HepG2 (cell line): ENCODE measurements around the gene DNMT3L. TPM values are rescaled to one million over a fixed set of nuclear protein-coding genes. Genes with fewer than 3 reads are reported as not detected.

ENCODE experiments used
- ATF2 ChIP-seq: sonication (generic); formaldehyde crosslinking; IDR thresholded peaks from 2 replicates; pipeline ENCODE4 v1.4.0; 2020; ENCODE audit warnings: missing genetic modification reagents
- ATF7-NPFF ChIP-seq: sonication (generic); formaldehyde crosslinking; IDR thresholded peaks from 2 replicates; pipeline ENCODE4 v1.8.1; 2023; ENCODE audit warnings: mild to moderate bottlenecking, low read depth, missing genetic modification reagents, moderate library complexity
- CBX2 ChIP-seq, 2 experiments: fragments of 200-600 bp in 1 of 2; sonication (generic); formaldehyde crosslinking in 1 of 2; IDR thresholded peaks; 2 replicates each; pipeline versions ENCODE4 v1.7.0 to v1.8.1; 2018 to 2022; ENCODE audit warnings: low read depth in 2 of 2, low read length in 1 of 2, mild to moderate bottlenecking in 1 of 2, missing genetic modification reagents in 1 of 2
- JUNB ChIP-seq: sonication (generic); formaldehyde crosslinking; IDR thresholded peaks from 2 replicates; pipeline ENCODE4 v1.8.0; 2022; ENCODE audit warnings: missing genetic modification reagents, mild to moderate bottlenecking, borderline replicate concordance
- KDM2A ChIP-seq: sonication (generic); formaldehyde crosslinking; IDR thresholded peaks from 2 replicates; pipeline ENCODE4 v1.4.0; 2020; ENCODE audit warnings: low read depth, missing genetic modification reagents, borderline replicate concordance
- KLF6 ChIP-seq: IDR thresholded peaks from 2 replicates; pipeline ENCODE4 v1.8.0; 2016; ENCODE audit warnings: missing biosample characterization, missing genetic modification reagents
- ZFYVE20 ChIP-seq: sonication (generic); formaldehyde crosslinking; IDR thresholded peaks from 2 replicates; pipeline ENCODE4 v1.8.0; 2023; ENCODE audit warnings: low read depth, mild to moderate bottlenecking, moderate library complexity, missing genetic modification reagents, borderline replicate concordance
- ZNF768 ChIP-seq: sonication (generic); formaldehyde crosslinking; IDR thresholded peaks from 2 replicates; pipeline ENCODE4 v1.4.0; 2020; ENCODE audit warnings: missing genetic modification reagents
- polyA plus RNA-seq, 8 experiments: library from polyadenylated mRNA; depleted of rRNA in 3 of 8; stranded (reverse) in 7 of 8; unstranded in 1 of 8; fragments of >200 nt; fragmentation: Illumina TruSeq in 4 of 8; extraction: Trizol in 4 of 8; gene quantifications; 2 replicates each; pipeline versions ENCODE4 v1.2.1 to v1.2.3, GENCODE V29; 2011 to 2016; ENCODE audit warnings: low read depth in 4 of 8, missing spikeins in 1 of 8, mixed read lengths in 1 of 8; ENCODE audit not compliant: insufficient read depth in 1 of 8
- total RNA-seq, 5 experiments: library from RNA; depleted of rRNA; stranded (reverse); fragments of >200 nt; fragmentation: Illumina TruSeq; extraction: Trizol; gene quantifications; 2 replicates each; pipeline ENCODE4 v1.2.3, GENCODE V29; 2016; ENCODE audit warnings: low read depth in 1 of 5
- TF ChIP-seq, protein P1 (sequence below): IDR thresholded peaks from 2 replicates; pipeline ENCODE4 v1.6.1; 2016; ENCODE audit warnings: missing compliant biosample characterization, missing genetic modification reagents, borderline replicate concordance
- TF ChIP-seq, protein P2 (sequence below): sonication (generic); formaldehyde crosslinking; IDR thresholded peaks from 2 replicates; pipeline ENCODE4 v1.4.0; 2020; ENCODE audit warnings: low read depth, missing genetic modification reagents

DNMT3L gene
- total and polyA plus RNA-seq, 2 of the 13 experiments (the other 11 are each of a cell fraction or from before 2014, with no cell fraction given), result 0.75 to 1.7 TPM

DNA sequence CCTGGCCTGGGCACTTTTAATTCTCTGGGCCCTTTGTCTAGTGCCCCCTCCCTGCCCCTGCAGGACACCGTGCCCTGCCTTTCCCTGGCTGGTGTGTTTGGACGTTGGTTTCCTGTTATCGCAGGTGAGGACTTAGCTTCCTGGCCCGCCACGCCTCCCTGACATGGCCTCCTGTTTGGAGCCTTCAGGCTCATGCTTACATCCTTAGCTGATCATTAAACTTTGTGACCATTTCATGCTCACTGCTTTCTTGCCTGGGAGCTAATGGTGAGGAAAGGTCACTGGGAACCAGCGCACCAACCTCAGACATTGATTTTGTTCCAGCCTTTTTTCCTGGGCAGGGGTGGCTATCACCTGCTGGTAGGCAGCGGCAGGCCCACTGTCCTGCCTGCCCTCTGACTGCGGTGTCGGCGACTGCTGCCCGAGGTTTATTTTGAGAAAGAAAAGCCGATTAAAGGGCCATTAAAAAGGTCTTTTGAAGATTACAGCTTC is 41.8 kb upstream of the DNMT3L start (continued):
- TF ChIP-seq ZFYVE20 (CRISPR knock-in tag) (no peak), JUNB (no peak), ATF7-NPFF (CRISPR knock-in tag) (no peak), KLF6 (CRISPR knock-in tag) (no peak), ATF2 (no peak), CBX2 (IDR thresholded peaks at IDR 0.05; ENCODE audit: low read depth, low read length) (no peak), CBX2 (CRISPR knock-in tag; IDR thresholded peaks at IDR 0.05; ENCODE audit: low read depth) (no peak), ZNF768 (CRISPR knock-in tag) (no peak), KDM2A (no peak)
- TF ChIP-seq, protein P1, sequence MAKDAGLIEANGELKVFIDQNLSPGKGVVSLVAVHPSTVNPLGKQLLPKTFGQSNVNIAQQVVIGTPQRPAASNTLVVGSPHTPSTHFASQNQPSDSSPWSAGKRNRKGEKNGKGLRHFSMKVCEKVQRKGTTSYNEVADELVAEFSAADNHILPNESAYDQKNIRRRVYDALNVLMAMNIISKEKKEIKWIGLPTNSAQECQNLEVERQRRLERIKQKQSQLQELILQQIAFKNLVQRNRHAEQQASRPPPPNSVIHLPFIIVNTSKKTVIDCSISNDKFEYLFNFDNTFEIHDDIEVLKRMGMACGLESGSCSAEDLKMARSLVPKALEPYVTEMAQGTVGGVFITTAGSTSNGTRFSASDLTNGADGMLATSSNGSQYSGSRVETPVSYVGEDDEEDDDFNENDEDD (CRISPR knock-in tag), result peak; percentile 49; the same call in 1 of the 2 replicates
- TF ChIP-seq, protein P2, sequence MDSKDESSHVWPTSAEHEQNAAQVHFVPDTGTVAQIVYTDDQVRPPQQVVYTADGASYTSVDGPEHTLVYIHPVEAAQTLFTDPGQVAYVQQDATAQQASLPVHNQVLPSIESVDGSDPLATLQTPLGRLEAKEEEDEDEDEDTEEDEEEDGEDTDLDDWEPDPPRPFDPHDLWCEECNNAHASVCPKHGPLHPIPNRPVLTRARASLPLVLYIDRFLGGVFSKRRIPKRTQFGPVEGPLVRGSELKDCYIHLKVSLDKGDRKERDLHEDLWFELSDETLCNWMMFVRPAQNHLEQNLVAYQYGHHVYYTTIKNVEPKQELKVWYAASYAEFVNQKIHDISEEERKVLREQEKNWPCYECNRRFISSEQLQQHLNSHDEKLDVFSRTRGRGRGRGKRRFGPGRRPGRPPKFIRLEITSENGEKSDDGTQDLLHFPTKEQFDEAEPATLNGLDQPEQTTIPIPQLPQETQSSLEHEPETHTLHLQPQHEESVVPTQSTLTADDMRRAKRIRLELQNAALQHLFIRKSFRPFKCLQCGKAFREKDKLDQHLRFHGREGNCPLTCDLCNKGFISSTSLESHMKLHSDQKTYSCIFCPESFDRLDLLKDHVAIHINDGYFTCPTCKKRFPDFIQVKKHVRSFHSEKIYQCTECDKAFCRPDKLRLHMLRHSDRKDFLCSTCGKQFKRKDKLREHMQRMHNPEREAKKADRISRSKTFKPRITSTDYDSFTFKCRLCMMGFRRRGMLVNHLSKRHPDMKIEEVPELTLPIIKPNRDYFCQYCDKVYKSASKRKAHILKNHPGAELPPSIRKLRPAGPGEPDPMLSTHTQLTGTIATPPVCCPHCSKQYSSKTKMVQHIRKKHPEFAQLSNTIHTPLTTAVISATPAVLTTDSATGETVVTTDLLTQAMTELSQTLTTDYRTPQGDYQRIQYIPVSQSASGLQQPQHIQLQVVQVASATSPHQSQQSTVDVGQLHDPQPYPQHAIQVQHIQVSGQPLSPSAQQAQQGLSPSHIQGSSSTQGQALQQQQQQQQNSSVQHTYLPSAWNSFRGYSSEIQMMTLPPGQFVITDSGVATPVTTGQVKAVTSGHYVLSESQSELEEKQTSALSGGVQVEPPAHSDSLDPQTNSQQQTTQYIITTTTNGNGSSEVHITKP (CRISPR knock-in tag), result no peak
